Nephron progenitor cell (in vitro differentiated cells): ENCODE measurements around the gene PEX5L.
"Not testable (repeated sequence)": the region's sequence is repeated elsewhere in the genome, so short reads cannot be mapped to it uniquely, and the experiment has no call there.

Experiments used
- DNase-seq: peaks from one replicate; pipeline ENCODE4 v3.0.0; 2021
- H3K27ac Mint-ChIP-seq: 2 replicates; pipeline ENCODE4 v1.8.0; 2021; ENCODE audit warnings: mild to moderate bottlenecking, moderate library complexity, mixed read lengths
- H3K27me3 Mint-ChIP-seq: 2 replicates; pipeline ENCODE4 v1.8.0; 2021; ENCODE audit warnings: mild to moderate bottlenecking, low read depth, mixed read lengths; ENCODE audit not compliant: poor library complexity
- H3K36me3 Mint-ChIP-seq: 2 replicates; pipeline ENCODE4 v1.8.0; 2021; ENCODE audit warnings: low read depth, mixed read lengths
- H3K4me1 Mint-ChIP-seq: 2 replicates; pipeline ENCODE4 v1.8.0; 2021; ENCODE audit warnings: mixed read lengths
- H3K4me3 Mint-ChIP-seq: 2 replicates; pipeline ENCODE4 v1.8.0; 2021; ENCODE audit warnings: mild to moderate bottlenecking, moderate library complexity, mixed read lengths
- H3K9me3 Mint-ChIP-seq: 2 replicates; pipeline ENCODE4 v1.8.0; 2021; ENCODE audit warnings: mild to moderate bottlenecking, moderate library complexity, mixed read lengths
- CTCF ChIP-seq: fragments of 200-600 bp; sonication (generic); IDR thresholded peaks from 2 replicates; pipeline ENCODE4 v1.5.0; 2021; ENCODE audit warnings: antibody characterized with exemption

PEX5L gene

GRCh38 chr3:180059356-180059755, 22.6 kb upstream of the PEX5L start:
- DNase-seq: no peak
- H3K4me1 Mint-ChIP-seq: no peaks in the 10 kb centered on the region
- H3K9me3 Mint-ChIP-seq: no peaks in the 10 kb centered on the region
- H3K27me3 Mint-ChIP-seq: no peaks in the 10 kb centered on the region
- H3K36me3 Mint-ChIP-seq: no peaks in the 10 kb centered on the region
- H3K4me3 Mint-ChIP-seq: no peak overlapping the region
- no peak for TF ChIP-seq CTCF
- H3K27ac Mint-ChIP-seq: no peak overlapping the region

DNA sequence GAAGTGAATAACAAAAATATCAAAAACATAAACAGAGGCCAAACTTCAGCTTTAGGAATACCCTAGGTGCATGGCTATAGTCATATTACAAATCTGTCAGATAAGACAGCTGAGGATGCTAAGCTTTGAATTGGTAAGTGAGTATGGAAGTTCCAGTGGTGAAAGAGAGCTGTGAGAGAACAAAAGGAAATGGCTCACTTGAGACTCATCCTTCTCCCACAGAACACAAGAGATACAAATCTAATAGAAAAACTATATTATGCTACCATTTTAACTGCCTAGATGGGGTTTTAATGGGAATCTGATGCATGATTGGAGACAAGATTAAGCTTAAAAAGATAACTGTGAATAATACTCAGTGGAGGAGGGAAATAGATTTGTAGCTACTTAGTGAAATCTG, 21.5 kb upstream of the PEX5L start:
- DNase-seq: no peak
- H3K4me1 Mint-ChIP-seq: no peaks in the 10 kb centered on the region
- TF ChIP-seq CTCF: no peak
- H3K4me3 Mint-ChIP-seq: no peak overlapping the region
- H3K36me3 Mint-ChIP-seq: no peaks in the 10 kb centered on the region
- H3K9me3 Mint-ChIP-seq: no peaks in the 10 kb centered on the region
- no peak overlapping the region for H3K27ac Mint-ChIP-seq
- no peaks in the 10 kb centered on the region for H3K27me3 Mint-ChIP-seq

DNA sequence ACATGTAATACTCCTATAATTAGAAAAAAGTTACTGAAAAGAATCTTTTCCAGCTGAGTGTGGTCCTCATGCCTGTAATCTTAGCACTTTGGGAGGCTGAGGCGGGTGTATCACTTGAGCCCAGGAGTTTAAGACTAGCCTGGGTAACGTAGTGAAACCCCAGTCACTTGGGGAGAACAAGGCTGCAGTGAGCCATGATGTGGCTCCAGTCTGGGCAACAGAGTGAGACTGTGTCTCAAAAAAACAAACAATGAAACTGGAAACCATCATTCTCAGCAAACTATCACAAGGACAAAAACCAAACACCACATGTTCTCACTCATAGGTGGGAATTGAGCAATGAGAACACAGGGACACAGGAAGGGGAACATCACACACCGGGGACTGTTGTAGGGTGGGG, 18.9 kb upstream of the PEX5L start:
- H3K27me3 Mint-ChIP-seq, H3K27ac Mint-ChIP-seq, DNase-seq, H3K36me3 Mint-ChIP-seq, H3K4me1 Mint-ChIP-seq, H3K4me3 Mint-ChIP-seq, H3K9me3 Mint-ChIP-seq: not testable (repeated sequence)

DNA sequence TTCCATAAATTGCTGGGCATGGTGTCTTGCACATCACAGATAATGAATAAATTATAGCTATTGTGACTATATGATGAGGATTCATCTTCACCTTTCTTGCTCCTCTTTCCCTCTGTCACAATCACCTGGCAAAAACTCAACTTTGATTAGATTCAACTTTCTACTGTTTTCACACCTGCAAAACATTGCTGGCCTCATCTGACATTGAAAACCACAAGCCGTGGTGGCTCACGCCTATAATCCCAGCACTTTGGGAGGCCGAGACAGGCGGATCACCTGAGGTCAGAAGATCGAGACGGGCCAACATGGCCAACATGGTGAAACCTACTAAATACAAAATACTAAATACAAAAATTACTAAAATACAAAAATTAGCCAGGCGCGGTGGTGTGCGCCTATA, 12.7 kb upstream of the PEX5L start:
- no peak for TF ChIP-seq CTCF
- no peaks in the 10 kb centered on the region for H3K9me3 Mint-ChIP-seq
- H3K4me3 Mint-ChIP-seq: no peak overlapping the region
- no peaks in the 10 kb centered on the region for H3K4me1 Mint-ChIP-seq
- no peaks in the 10 kb centered on the region for H3K36me3 Mint-ChIP-seq
- no peaks in the 10 kb centered on the region for H3K27me3 Mint-ChIP-seq
- H3K27ac Mint-ChIP-seq: no peak overlapping the region
- DNase-seq: no peak

DNA sequence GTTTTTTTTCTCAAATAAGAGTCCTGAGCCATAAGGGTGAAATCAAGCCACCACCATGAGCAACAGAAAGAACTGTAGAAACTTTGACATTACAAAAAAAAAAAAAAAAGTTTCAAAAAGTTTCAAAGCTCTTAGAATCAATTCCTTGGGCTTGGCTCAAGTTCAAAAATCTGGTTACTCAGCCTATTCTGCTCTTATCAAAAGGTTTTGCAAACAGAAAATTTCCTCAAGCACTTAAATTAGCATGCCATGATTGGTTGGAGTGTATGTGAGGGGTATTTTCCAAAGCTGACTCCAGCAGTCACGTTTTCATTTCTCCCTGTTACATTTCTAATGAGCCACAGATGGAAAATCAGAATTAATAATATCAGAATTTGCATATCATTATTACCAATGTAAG, 12.1 kb upstream of the PEX5L start:
- Mint-ChIP-seq H3K27me3 (no peaks in the 10 kb centered on the region), H3K9me3 (no peaks in the 10 kb centered on the region), H3K27ac (no peak overlapping the region), H3K36me3 (no peaks in the 10 kb centered on the region), H3K4me3 (no peak overlapping the region), H3K4me1 (no peaks in the 10 kb centered on the region)
- no peak for DNase-seq
- TF ChIP-seq CTCF: no peak

GRCh38 chr3:180048103-180048502, 11.4 kb upstream of the PEX5L start:
- H3K4me3 Mint-ChIP-seq: no peak overlapping the region
- DNase-seq: no peak
- H3K9me3 Mint-ChIP-seq: no peaks in the 10 kb centered on the region
- H3K4me1 Mint-ChIP-seq: no peaks in the 10 kb centered on the region
- no peaks in the 10 kb centered on the region for H3K27me3 Mint-ChIP-seq
- TF ChIP-seq CTCF: no peak
- no peak overlapping the region for H3K27ac Mint-ChIP-seq
- H3K36me3 Mint-ChIP-seq: no peaks in the 10 kb centered on the region

- Mint-ChIP-seq H3K36me3 (no peaks in the 10 kb centered on the region), H3K9me3 (no peaks in the 10 kb centered on the region), H3K4me1 (peaks cover 12% of the 10 kb centered on the region), H3K4me3 (no peak overlapping the region), H3K27ac (no peak overlapping the region), H3K27me3 (peaks cover 42% of the 10 kb centered on the region)
- DNase-seq: no peak
- TF ChIP-seq CTCF: no peak
Measured at GRCh38 chr3:180040966-180041365, 4.2 kb upstream of the PEX5L start.
